IPS-18a (cell line): ENCODE measurements around the gene ELMO1.

Source experiments
- H3K27ac ChIP-seq: one replicate; pipeline ENCODE4 v1.5.1; 2013; ENCODE audit warnings: low read length
- H3K27me3 ChIP-seq: one replicate; pipeline ENCODE4 v1.6.1; 2013; ENCODE audit warnings: mild to moderate bottlenecking, low read length; ENCODE audit not compliant: control insufficient read depth, insufficient read depth
- H3K36me3 ChIP-seq: one replicate; pipeline ENCODE4 v1.6.1; 2013; ENCODE audit warnings: low read depth, low read length; ENCODE audit not compliant: control insufficient read depth
- H3K4me1 ChIP-seq: one replicate; pipeline ENCODE4 v1.6.1; 2013; ENCODE audit warnings: low read depth, low read length; ENCODE audit not compliant: control insufficient read depth
- H3K4me3 ChIP-seq: one replicate; pipeline ENCODE4 v1.5.1; 2013; ENCODE audit warnings: low read length
- H3K9ac ChIP-seq: one replicate; pipeline ENCODE4 v1.6.1; 2013; ENCODE audit warnings: mild to moderate bottlenecking, low read length, moderate library complexity
- H3K9me3 ChIP-seq: one replicate; pipeline ENCODE4 v1.6.1; 2013; ENCODE audit warnings: low read depth, low read length; ENCODE audit not compliant: control insufficient read depth

Gene ELMO1, protein sequence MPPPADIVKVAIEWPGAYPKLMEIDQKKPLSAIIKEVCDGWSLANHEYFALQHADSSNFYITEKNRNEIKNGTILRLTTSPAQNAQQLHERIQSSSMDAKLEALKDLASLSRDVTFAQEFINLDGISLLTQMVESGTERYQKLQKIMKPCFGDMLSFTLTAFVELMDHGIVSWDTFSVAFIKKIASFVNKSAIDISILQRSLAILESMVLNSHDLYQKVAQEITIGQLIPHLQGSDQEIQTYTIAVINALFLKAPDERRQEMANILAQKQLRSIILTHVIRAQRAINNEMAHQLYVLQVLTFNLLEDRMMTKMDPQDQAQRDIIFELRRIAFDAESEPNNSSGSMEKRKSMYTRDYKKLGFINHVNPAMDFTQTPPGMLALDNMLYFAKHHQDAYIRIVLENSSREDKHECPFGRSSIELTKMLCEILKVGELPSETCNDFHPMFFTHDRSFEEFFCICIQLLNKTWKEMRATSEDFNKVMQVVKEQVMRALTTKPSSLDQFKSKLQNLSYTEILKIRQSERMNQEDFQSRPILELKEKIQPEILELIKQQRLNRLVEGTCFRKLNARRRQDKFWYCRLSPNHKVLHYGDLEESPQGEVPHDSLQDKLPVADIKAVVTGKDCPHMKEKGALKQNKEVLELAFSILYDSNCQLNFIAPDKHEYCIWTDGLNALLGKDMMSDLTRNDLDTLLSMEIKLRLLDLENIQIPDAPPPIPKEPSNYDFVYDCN

DNA sequence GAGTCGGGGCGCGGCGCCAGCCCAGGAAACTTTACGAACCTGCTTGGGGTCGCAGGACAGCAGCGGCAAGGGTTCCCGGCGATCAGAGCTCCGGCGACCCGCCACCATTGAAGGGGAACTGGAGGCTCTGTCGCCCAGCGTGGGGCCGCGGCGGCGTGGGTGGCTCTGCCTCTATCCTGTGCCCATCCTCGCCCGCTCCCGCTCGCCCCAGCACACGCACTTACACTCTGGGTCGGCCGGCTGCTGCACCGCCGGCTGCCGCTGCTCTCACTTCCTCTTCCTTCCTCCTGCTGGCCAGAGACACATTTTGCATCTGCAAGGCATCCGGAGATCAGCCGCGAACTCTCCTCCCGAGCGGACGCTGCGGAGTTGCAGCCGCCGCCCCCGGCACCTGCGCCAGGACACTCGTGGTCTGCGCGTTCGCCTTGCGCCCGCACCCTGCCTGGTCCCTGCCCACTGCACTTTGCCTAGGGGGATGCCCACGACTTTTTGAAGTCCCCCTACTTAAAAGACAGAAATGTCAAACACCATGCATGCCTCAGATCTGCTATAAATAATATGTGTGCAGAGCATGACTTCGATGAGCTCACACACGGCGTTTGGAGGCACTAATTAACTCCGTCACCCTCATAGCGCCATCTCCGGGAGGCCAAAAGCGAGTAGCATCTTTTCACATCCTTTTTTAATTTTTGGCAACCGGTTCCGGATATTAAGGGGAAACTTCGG, at the start of gene ELMO1:
Gene ELMO1 (minus strand): TSS at position 229 of the 726 bp plus-strand sequence. CDS start 106,174 bp downstream, outside the sequence.
- Histone ChIP-seq H3K9me3 (no peaks in the 10 kb centered on the region), H3K4me3 (peak within 1 kb of the TSS; percentile 73), H3K36me3 (no peaks in the 10 kb centered on the region), H3K9ac (peak within 1 kb of the TSS; percentile 48), H3K27ac (no peak within 1 kb of the TSS), H3K4me1 (peaks cover 14% of the 10 kb centered on the region), H3K27me3 (peaks cover 38% of the 10 kb centered on the region)

DNA sequence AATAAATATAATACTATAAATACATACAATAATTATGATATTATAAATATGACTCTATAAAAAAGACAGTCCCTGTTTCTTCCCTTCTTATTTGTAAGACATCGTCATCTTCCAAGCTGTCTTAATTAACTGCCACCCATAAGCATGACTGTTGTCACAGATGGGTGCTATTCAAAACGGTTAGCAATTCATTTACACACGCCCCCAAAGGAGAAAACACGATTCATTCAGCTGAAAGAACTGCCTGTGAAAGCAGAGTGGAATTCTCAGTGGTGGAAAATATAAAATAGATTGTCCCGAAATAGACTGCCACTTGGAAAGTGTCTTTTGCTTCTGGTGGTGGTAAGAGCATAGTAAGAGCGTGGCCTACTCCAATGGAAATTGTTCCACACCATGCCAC, 48.9 kb upstream of the ELMO1 start:
- H3K9ac ChIP-seq, result no peak overlapping the region
- H3K36me3 ChIP-seq, result no peaks in the 10 kb centered on the region
- H3K27ac ChIP-seq, result no peak overlapping the region
- no peak overlapping the region for H3K4me3 ChIP-seq
- no peaks in the 10 kb centered on the region for H3K27me3 ChIP-seq
- peaks cover 3% of the 10 kb centered on the region for H3K4me1 ChIP-seq
- H3K9me3 ChIP-seq, result no peaks in the 10 kb centered on the region

DNA sequence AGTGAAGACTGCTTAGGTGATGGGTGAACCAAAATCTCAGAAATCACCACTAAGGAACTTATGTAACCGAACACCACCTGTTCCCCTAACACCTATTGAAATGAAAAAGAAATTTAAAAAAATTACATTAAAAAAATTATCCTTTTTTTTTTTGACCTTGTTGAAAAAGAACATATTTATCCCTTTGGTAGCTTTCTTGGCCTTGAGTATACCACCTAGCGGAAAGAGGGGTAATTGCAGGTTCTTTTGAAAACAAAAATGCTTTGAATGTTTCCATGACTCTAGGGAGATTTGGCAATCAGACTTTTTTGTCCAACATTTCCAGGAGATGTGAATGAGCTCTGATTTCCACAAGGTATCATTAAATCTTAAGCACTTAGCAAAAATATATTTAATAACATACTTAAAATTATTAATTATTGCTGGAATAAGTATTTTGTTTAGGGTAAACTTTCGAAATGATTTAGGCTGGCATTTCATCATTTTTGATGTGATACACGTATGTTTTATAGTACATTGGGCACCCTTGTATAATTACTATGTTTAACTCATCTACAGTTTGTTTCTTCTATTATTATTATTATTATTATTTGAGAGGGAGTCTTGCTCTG, 47.0 kb upstream of the ELMO1 start:
- H3K4me3 ChIP-seq, result no peak overlapping the region
- no peak overlapping the region for H3K27ac ChIP-seq

DNA sequence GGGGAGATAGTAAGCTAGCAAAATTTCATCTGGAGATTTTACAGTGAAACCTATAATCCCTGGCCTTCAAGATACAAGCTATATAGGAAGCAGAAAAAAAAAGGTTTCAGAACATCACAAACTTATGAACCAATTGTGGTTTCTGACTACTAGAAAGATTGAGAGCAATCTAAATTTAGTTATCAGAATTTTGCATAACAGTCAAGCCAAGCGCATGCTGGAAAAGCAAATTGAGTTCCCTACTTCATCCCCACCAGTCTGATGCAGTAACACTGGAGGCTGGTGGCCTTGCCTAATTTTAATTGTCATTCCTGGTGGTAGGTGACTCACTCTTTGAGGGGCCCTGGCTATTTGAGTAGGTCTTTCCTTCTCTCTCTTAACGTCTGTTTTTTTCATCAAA, 46.3 kb upstream of the ELMO1 start:
- no peaks in the 10 kb centered on the region for H3K27me3 ChIP-seq
- H3K4me3 ChIP-seq, result no peak overlapping the region
- no peaks in the 10 kb centered on the region for H3K9me3 ChIP-seq
- H3K9ac ChIP-seq, result no peak overlapping the region
- H3K36me3 ChIP-seq, result no peaks in the 10 kb centered on the region
- H3K27ac ChIP-seq, result no peak overlapping the region
- H3K4me1 ChIP-seq, result peaks cover 6% of the 10 kb centered on the region

More for the DNA sequence above, 47.0 kb upstream of the ELMO1 start:
- H3K4me1 ChIP-seq, result peaks cover 3% of the 10 kb centered on the region
- no peaks in the 10 kb centered on the region for H3K9me3 ChIP-seq
- no peaks in the 10 kb centered on the region for H3K36me3 ChIP-seq
- no peaks in the 10 kb centered on the region for H3K27me3 ChIP-seq
- no peak overlapping the region for H3K9ac ChIP-seq

DNA sequence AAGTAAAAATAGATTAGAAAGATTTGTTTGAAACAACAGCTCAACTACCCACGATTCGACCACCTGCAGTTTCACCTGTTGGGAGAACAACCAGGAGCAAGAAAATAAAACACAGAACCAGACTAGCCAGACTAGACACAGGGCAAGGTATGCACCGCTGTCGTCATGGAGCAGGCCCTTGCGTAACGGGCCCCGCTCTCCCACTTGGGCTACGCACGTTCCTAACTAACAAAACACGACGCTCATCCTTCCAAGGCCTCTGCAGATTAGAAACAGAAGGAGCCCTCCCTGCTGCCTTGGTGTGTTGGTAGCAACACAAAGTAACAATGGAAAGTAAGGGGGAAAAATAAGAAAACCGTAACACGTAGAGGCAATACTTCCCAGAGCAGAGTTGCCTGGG, 45.1 kb upstream of the ELMO1 start:
- H3K36me3 ChIP-seq, result no peaks in the 10 kb centered on the region
- peaks cover 12% of the 10 kb centered on the region for H3K4me1 ChIP-seq
- no peak overlapping the region for H3K27ac ChIP-seq
- H3K9ac ChIP-seq, result no peak overlapping the region
- peaks cover under 1% of the 10 kb centered on the region for H3K9me3 ChIP-seq
- no peaks in the 10 kb centered on the region for H3K27me3 ChIP-seq
- no peak overlapping the region for H3K4me3 ChIP-seq

DNA sequence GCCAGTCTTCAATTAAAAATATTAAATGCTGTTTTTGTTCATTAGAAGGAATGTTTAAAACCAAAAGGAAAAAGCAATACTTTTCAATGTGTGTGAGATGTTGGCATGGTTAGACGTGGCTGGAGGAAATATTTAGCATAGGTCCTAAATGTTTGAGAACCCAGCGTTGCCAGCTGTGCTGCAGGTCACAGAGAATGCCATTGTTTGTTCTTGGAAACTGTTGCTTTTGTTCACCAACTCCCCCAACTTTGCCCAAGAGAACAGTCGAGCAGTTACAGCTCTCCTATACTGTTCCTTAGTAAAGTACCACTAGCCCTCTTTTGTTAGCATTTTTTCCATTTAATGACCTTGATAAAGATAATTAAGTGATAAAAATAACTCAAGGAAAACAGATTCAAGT, 44.5 kb upstream of the ELMO1 start:
- Histone ChIP-seq H3K9me3 (peaks cover 7% of the 10 kb centered on the region), H3K27ac (no peak overlapping the region), H3K9ac (no peak overlapping the region), H3K27me3 (no peaks in the 10 kb centered on the region), H3K36me3 (no peaks in the 10 kb centered on the region), H3K4me3 (no peak overlapping the region), H3K4me1 (peaks cover 12% of the 10 kb centered on the region)

DNA sequence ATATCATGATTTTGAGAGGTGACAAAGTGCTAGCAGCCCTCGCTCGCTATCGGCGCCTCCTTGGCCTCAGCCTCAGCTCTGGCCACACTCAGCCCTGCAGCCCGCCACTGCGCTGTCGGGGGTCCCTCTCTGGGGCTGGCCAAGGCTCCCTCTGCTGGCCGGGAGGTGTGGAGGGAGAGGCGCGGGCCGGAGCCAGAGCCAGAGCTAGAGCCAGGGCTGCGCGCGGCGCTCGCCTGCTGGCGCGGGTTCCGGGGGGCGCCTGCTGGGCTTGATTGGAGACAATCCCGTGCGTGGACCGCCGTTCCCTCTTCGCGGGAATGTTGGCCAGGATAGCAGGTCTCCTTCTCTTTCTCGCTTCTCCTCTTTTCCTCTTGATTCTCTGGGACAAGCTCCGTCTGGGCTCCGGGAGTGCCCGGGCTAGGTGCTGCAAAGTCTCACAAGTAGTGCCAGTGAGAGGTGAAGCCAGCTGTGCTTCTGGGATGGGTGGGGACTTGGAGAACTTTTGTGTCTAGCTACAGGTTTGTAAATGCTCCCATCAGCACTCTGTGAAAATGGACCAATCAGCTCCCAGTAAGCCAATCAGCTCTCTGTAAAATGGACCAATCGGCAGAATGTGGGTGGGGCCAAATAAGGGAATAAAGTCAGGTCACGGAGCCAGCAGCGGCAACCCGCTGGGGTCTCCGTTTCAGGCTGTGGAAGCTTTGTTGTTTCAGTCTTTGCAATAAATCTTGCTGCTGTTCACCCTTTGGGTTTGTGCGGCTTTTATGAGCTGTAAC, 43.4 kb upstream of the ELMO1 start:
- Histone ChIP-seq H3K9me3 (peaks cover 14% of the 10 kb centered on the region), H3K4me3 (no peak overlapping the region), H3K9ac (no peak overlapping the region), H3K27me3 (no peaks in the 10 kb centered on the region), H3K4me1 (peaks cover 12% of the 10 kb centered on the region), H3K27ac (no peak overlapping the region), H3K36me3 (no peaks in the 10 kb centered on the region)

DNA sequence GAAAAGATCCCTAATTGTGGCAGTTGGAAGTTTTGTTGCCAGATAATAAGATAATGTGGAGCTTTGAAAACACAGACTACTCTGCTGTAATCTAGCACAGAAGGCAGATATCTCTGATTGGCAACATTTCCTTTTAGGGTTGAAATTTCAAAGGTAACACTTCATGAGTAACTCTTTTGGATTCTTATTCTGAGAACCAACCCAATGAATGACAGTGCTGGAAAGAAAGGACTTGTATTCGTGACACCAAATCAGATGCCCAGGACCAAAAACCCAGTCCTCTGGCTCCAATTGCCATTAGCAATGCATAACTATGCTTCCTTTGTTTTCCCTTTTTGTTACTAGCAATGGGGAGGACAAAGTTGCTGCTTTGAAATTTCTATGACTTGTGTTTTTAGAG, 41.0 kb upstream of the ELMO1 start:
- Histone ChIP-seq H3K36me3 (no peaks in the 10 kb centered on the region), H3K27ac (no peak overlapping the region)

DNA sequence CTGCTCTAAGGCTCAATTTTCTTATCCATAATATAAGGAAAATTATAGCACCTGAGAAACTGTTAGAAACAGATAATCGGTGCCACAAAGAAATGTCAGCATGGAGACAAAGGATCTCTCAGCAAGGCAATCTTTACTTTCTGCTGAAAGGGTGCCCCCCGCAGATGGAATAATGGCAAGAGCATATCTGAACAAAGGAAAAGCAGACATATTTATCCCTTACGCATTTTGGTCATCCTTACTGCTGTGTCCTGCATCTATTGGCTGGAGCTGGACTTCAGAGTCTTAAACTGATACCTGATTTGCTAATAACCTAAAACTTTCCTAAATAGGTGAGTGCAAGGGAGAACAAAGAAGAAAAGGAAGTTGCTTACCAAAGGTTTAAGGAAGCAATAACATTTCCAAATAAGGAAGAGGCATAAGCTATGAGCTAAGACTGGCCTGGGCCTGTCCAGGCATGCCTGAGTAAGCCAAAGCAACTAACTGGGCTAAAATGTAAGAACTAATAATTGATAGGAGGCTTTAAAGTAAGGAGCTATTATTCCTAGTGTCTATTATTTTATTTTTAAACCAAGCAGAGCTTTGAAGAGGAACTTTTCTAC, 39.6 kb upstream of the ELMO1 start:
- peaks cover 15% of the 10 kb centered on the region for H3K9me3 ChIP-seq
- no peak overlapping the region for H3K9ac ChIP-seq
- no peak overlapping the region for H3K4me3 ChIP-seq
- no peaks in the 10 kb centered on the region for H3K36me3 ChIP-seq
- peaks cover 9% of the 10 kb centered on the region for H3K4me1 ChIP-seq
- no peak overlapping the region for H3K27ac ChIP-seq
- no peaks in the 10 kb centered on the region for H3K27me3 ChIP-seq

More for the DNA sequence above, 41.0 kb upstream of the ELMO1 start:
- Histone ChIP-seq H3K27me3 (no peaks in the 10 kb centered on the region), H3K4me1 (peaks cover 9% of the 10 kb centered on the region), H3K4me3 (no peak overlapping the region), H3K9me3 (peaks cover 15% of the 10 kb centered on the region), H3K9ac (no peak overlapping the region)

DNA sequence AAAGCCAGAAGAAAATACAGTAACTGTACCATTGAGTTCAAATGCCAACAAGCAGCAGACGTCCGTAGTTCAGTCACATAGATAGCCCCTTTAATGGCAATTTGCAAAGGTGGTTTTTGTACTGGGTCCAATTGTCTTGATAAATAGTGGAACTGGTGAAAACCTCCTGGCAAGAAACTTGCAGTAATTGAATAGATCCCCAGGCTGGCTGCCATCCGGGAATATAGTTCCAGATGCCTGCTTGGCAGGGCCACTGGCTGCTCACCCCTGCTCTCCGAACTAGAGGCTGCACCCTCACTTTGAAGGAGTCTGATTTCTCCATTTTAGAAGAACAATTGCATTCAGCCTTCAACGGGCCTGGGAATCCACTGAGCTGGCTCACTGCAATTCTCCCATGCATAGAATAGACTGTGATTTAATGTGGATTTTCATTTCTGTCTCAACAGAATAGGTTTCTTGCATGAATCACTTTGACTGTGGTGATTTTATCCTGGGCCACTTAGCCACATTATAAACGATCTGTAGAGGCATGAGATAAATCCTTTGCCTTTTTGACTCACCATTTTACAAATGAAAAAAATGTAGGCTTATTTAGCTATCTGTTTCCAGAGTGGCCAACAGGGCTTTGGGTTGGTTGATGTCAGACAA, 35.9 kb upstream of the ELMO1 start:
- Histone ChIP-seq H3K27ac (no peak overlapping the region), H3K9me3 (peaks cover 15% of the 10 kb centered on the region), H3K4me3 (no peak overlapping the region), H3K27me3 (no peaks in the 10 kb centered on the region), H3K36me3 (no peaks in the 10 kb centered on the region), H3K4me1 (peaks cover 9% of the 10 kb centered on the region), H3K9ac (no peak overlapping the region)
